HG03139 (cell line): ENCODE measurements around the gene KRT76.
"Not testable (repeated sequence)": the region's sequence is repeated elsewhere in the genome, so short reads cannot be mapped to it uniquely, and the experiment has no call there.

Source experiments
- ATAC-seq: cut with Tn5 transposase; IDR thresholded peaks from one replicate; pipeline ENCODE4 v1.9.1; 2021; ENCODE audit not compliant: unreplicated experiment

The KRT76 gene

GRCh38 chr12:52798671-52799504, 21.7 kb upstream of the KRT76 start:
- ATAC-seq = no peak

GRCh38 chr12:52798003-52798670, 21.0 kb upstream of the KRT76 start:
- ATAC-seq = no peak

GRCh38 chr12:52797529-52797894, 20.4 kb upstream of the KRT76 start:
- no peak for ATAC-seq

- ATAC-seq = no peak
Measured at GRCh38 chr12:52796839-52797528, 19.8 kb upstream of the KRT76 start.

- ATAC-seq = no peak
Measured at GRCh38 chr12:52796429-52796794, 19.3 kb upstream of the KRT76 start.

GRCh38 chr12:52795694-52796428, 18.7 kb upstream of the KRT76 start, which contains the start of gene KRT3:
KRT3 (minus strand) TSS chr12:52796117; CDS start chr12:52796042, 75 bp downstream.
- no peak for ATAC-seq

- ATAC-seq = not testable (repeated sequence)
Measured at GRCh38 chr12:52795332-52795674, 18.2 kb upstream of the KRT76 start.

- ATAC-seq = no peak
Measured at GRCh38 chr12:52794479-52795331, 17.6 kb upstream of the KRT76 start.

GRCh38 chr12:52792185-52793029, 15.3 kb upstream of the KRT76 start:
- no peak for ATAC-seq

GRCh38 chr12:52791271-52792184, 14.4 kb upstream of the KRT76 start:
- no peak for ATAC-seq

- no peak for ATAC-seq
Measured at GRCh38 chr12:52790427-52791270, 13.5 kb upstream of the KRT76 start.

GRCh38 chr12:52789637-52790426, 12.7 kb upstream of the KRT76 start:
- ATAC-seq = no peak

- no peak for ATAC-seq
Measured at GRCh38 chr12:52788876-52789636, 11.9 kb upstream of the KRT76 start.

GRCh38 chr12:52788192-52788875, 11.2 kb upstream of the KRT76 start:
- ATAC-seq = no peak
